Nephron (organoid): ENCODE measurements around the gene SYNE2.
A peak's percentile ranks its signal among the peaks of the same experiment; 100 is the strongest.

Experiments used
- H3K27ac Mint-ChIP-seq, 3 experiments: 2 replicates each; pipeline ENCODE4 v1.8.0; 2020; ENCODE audit warnings: mixed read lengths in 3 of 3, mild to moderate bottlenecking in 2 of 3, moderate library complexity in 1 of 3
- H3K27me3 Mint-ChIP-seq: 2 replicates; pipeline ENCODE4 v1.8.0; 2021; ENCODE audit warnings: low read depth, mild to moderate bottlenecking, moderate library complexity, mixed read lengths
- H3K36me3 Mint-ChIP-seq: 2 replicates; pipeline ENCODE4 v1.8.0; 2020; ENCODE audit warnings: low read depth, mixed read lengths
- H3K4me1 Mint-ChIP-seq: 2 replicates; pipeline ENCODE4 v1.8.0; 2020; ENCODE audit warnings: mixed read lengths
- H3K4me3 Mint-ChIP-seq, 3 experiments: 2 replicates each; pipeline ENCODE4 v1.8.0; 2020; ENCODE audit warnings: mild to moderate bottlenecking in 3 of 3, mixed read lengths in 3 of 3, moderate library complexity in 2 of 3
- H3K9me3 Mint-ChIP-seq: 2 replicates; pipeline ENCODE4 v1.8.0; 2020; ENCODE audit warnings: mixed read lengths
- TF ChIP-seq, protein P1 (sequence below), 3 experiments: fragments of 200-600 bp; sonication (generic); IDR thresholded peaks; one replicate each; pipeline ENCODE4 v1.5.0; 2021; ENCODE audit warnings: antibody characterized with exemption in 3 of 3; ENCODE audit not compliant: unreplicated experiment in 3 of 3

SYNE2 gene

DNA sequence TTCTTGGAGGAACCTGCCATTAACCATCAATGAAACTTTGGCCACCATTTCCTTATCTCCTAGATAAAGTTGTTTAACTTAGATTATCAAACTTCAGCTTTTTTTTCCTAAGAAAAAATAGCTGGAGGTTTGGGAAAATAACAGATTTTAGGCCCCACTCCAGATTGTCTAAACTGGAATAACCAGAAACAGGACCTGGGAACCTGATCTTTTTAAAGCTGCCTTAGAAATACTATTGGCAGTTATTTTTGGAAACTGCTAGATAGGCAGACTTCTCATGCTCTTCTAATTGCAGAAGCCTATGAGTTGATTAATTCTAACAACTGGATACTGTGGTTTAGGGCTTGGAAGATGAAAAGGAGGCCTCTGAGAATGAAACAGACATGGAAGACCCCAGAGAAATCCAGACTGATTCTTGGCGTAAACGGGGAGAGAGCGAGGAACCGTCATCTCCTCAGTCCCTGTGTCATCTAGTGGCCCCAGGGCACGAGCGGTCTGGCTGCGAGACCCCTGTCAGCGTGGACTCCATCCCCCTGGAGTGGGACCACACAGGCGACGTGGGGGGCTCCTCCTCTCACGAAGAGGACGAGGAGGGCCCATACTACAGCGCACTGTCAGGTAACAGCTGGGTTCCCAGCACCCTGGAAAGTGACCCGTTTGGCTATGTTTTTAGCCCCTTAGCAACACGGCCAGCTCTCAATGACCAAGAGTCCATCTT lies 361.2 kb downstream of the SYNE2 start:
- no peaks in the 10 kb centered on the region for H3K9me3 Mint-ChIP-seq
- H3K27ac Mint-ChIP-seq: no peak overlapping the region
- peaks cover 79% of the 10 kb centered on the region for H3K36me3 Mint-ChIP-seq
- peaks cover 38% of the 10 kb centered on the region for H3K4me1 Mint-ChIP-seq
- no peak overlapping the region for H3K4me3 Mint-ChIP-seq
- no peaks in the 10 kb centered on the region for H3K27me3 Mint-ChIP-seq
- TF ChIP-seq, protein P1, sequence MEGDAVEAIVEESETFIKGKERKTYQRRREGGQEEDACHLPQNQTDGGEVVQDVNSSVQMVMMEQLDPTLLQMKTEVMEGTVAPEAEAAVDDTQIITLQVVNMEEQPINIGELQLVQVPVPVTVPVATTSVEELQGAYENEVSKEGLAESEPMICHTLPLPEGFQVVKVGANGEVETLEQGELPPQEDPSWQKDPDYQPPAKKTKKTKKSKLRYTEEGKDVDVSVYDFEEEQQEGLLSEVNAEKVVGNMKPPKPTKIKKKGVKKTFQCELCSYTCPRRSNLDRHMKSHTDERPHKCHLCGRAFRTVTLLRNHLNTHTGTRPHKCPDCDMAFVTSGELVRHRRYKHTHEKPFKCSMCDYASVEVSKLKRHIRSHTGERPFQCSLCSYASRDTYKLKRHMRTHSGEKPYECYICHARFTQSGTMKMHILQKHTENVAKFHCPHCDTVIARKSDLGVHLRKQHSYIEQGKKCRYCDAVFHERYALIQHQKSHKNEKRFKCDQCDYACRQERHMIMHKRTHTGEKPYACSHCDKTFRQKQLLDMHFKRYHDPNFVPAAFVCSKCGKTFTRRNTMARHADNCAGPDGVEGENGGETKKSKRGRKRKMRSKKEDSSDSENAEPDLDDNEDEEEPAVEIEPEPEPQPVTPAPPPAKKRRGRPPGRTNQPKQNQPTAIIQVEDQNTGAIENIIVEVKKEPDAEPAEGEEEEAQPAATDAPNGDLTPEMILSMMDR (IDR thresholded peaks at IDR 0.05; ENCODE audit: unreplicated experiment in 3 of 3): no peak

DNA sequence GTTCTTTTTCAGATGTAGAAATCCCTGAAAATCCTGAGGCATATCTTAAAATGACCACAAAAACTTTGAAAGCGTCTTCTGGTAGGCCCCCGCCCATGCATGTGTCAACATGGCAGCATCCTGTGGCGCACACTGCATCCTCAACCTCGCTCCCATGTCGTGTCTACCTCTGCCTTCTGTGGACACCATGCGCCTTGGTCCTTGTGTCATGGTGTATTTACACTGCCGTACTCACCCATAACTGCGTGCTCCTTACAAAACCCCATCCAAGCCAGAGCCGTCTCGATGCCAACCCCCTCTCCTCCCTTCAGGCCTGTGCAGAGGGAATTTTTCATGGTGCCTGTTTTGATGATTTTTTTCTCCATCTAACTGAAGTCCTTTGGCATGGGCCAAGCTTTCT lies 362.5 kb downstream of the SYNE2 start:
- Mint-ChIP-seq H3K27me3 (no peaks in the 10 kb centered on the region), H3K27ac (no peak overlapping the region), H3K4me1 (peaks cover 36% of the 10 kb centered on the region), H3K9me3 (no peaks in the 10 kb centered on the region), H3K36me3 (peaks cover 73% of the 10 kb centered on the region), H3K4me3 (no peak overlapping the region)
- TF ChIP-seq, protein P1 (IDR thresholded peaks at IDR 0.05; ENCODE audit: unreplicated experiment in 3 of 3): no peak

DNA sequence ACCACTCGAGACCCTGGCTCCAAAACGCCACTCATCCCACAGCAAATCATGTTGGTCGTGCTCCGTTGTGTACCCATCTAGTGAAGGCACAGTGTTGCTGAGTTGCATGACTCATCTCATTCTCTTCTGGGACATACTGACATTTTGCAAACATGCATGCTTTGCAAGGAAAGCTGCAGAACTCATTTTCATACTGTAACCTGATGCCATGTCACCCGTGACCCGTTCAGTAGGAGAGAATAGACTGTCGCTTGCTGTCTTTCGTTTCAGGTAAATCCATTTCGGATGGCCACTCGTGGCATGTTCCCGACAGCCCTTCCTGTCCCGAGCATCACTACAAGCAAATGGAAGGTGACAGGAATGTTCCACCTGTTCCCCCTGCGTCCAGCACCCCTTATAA lies 363.2 kb downstream of the SYNE2 start:
- peaks cover 69% of the 10 kb centered on the region for H3K36me3 Mint-ChIP-seq
- no peaks in the 10 kb centered on the region for H3K9me3 Mint-ChIP-seq
- H3K4me1 Mint-ChIP-seq: peaks cover 37% of the 10 kb centered on the region
- H3K27me3 Mint-ChIP-seq: no peaks in the 10 kb centered on the region
- H3K27ac Mint-ChIP-seq: no peak overlapping the region
- TF ChIP-seq, protein P1 (IDR thresholded peaks at IDR 0.05; ENCODE audit: unreplicated experiment in 3 of 3): no peak
- no peak overlapping the region for H3K4me3 Mint-ChIP-seq

DNA sequence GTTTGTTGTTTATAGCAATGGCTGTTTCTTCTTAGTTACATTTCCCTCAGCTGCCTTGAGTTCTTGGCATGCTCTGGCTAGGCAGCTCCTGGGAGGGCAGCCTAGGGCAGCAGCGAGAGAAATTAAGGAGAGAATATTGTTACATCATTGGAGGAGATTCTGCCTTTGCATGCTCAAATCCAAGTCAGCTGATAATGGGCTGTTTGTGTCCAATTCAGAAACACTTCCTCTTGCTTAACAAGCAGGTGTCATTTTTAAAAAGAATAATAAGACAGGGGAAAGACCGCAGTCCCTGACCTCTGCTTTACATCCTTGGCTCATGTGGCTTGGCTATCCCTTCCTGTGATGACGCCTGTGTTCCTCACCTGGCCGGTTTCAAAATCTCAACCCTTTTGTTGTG lies 364.5 kb downstream of the SYNE2 start:
- Mint-ChIP-seq H3K9me3 (no peaks in the 10 kb centered on the region), H3K27me3 (no peaks in the 10 kb centered on the region), H3K27ac (peak overlapping the region; percentile 58 to 95 (median 75)), H3K36me3 (peaks cover 65% of the 10 kb centered on the region), H3K4me3 (no peak overlapping the region), H3K4me1 (peaks cover 40% of the 10 kb centered on the region)
- TF ChIP-seq, protein P1 (IDR thresholded peaks at IDR 0.05; ENCODE audit: unreplicated experiment in 3 of 3): no peak

DNA sequence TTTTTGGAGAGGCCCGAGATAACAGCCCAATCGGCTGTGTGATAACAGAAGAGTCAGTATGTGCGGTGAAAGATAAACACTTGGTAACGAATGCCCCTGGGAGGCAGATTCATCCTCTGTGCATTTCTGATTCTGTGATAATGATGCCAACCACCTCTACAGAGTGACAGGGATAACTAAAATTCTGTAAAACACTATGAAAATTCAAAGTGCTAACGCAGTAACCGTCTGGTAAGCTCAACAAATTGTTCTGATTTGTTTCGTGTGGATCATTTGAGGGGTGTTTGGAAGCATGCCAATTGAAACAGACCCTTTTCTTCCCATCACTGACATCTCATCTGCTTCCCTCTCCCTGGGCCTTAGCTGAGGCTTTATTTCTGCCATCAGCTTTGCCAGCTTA lies 365.0 kb downstream of the SYNE2 start:
- Mint-ChIP-seq H3K27ac (peak overlapping the region; percentile 75 to 95 (median 87)), H3K4me3 (no peak overlapping the region), H3K9me3 (no peaks in the 10 kb centered on the region), H3K27me3 (no peaks in the 10 kb centered on the region), H3K4me1 (peaks cover 40% of the 10 kb centered on the region), H3K36me3 (peaks cover 62% of the 10 kb centered on the region)
- TF ChIP-seq, protein P1 (IDR thresholded peaks at IDR 0.05; ENCODE audit: unreplicated experiment in 3 of 3): no peak
